ENCODE results near the gene ITGA8.
A peak's percentile ranks its signal among the peaks of the same experiment; 100 is the strongest.
"Not testable (repeated sequence)": the region's sequence is repeated elsewhere in the genome, so short reads cannot be mapped to it uniquely, and the experiment has no call there.

The ITGA8 gene

GRCh38 chr10:15605740-15606369, 113.9 kb downstream of the ITGA8 start:
- DNase-seq: no peak

- no peak for DNase-seq
Measured at GRCh38 chr10:15603446-15604011, 116.2 kb downstream of the ITGA8 start.

GRCh38 chr10:15601819-15602218, 117.9 kb downstream of the ITGA8 start:
- no peak for DNase-seq

DNA sequence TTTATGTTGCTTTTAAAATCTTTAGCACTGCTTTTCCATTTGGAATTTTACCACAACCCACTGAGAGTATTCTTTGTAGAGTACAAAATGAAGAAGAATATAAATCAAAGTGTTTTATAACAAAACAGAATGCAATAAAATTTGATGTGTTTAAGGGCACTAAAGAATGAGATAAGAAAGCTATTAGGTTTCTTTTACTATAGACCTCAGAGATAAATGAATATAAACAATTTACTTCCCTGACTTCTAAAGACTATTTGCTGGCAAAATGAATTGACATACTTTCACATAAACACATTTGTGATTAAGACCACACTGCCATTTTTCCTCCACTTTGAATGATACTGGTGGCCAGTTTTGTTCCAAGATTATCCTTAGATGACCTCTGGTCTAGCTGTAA, 124.5 kb downstream of the ITGA8 start:
- no peak for DNase-seq

GRCh38 chr10:15591937-15592336, 127.8 kb downstream of the ITGA8 start:
- no peak for DNase-seq

DNA sequence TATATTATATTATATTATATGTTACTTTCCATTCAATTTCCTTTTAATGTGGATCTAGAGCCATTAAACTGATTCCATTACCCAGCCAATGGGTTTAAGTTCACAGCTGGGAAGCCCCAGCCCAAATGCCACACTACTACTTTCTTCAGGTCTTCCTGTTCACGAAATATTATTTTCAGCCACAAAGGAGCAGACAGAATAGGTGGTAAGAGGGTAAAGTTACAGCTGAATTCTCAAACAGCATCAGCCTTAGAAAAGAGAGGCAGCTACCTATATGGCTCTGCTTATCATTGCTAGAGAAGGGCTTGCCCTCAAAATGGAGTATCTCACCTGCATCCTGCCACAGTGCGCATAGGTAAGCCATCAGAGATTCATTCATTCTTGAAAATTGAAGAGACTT, 128.3 kb downstream of the ITGA8 start:
- DNase-seq: no peak

GRCh38 chr10:15588635-15589508, 130.8 kb downstream of the ITGA8 start:
- no peak for DNase-seq

DNA sequence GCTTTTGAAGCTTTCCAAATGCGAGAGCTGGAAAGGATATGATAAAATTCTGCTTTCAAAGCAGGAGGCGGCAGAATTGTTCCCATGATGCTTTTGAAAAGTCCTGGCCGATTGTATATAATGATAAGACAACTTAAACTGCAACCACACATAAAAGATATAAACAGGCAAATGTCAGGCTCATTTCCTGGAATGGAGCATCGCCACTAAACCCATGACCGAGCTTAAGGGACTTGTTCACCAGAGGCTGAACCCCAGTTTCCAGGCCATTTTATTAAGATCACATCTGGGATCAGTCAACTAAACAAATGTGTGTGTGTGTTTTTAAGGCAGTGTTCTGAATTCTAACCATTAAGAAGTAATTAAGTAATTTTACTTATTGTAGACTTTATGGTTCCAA, 131.6 kb downstream of the ITGA8 start:
- no peak for DNase-seq

DNA sequence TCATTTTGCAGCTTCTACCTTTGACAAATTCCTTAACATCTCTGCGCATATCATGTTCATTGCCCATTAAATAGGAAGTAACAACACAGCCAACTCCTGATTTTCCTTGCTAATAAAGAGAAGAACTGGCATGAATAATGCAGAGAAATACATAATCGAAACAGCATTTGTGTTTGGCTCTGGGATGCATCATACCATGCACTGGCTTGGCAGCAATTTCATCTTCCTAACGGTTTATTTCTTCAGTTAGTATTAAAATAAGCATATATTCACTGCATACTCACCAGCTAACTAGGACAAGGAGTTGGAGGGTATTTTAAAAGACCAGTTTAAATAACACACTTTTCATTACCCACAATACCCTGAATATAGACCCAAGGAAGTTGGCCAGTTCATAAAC, 132.5 kb downstream of the ITGA8 start:
- no peak for DNase-seq

- peak; percentile 84 for DNase-seq
Measured at GRCh38 chr10:15585303-15585715, 134.4 kb downstream of the ITGA8 start.

- not testable (repeated sequence) for DNase-seq
Measured at GRCh38 chr10:15582972-15583371, 136.8 kb downstream of the ITGA8 start.

DNA sequence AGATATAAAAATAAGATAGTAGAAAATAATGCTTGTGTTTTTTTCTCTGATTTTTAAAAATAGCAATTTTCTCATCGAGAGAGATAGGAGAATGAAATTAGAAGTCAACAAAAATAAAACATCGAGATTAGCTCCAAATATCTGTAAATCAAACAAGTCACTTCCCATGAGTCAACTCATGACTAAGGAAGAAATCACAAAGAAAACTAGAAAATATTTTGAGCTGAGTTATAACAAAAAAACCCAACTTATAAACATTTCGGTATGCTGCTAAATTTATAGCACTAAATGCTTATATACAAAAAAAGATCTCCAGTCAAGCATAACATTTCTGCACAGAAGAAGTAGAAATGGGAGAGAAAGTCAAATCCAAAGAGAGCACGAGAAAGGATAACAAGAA, 140.1 kb downstream of the ITGA8 start:
- no peak for DNase-seq

DNA sequence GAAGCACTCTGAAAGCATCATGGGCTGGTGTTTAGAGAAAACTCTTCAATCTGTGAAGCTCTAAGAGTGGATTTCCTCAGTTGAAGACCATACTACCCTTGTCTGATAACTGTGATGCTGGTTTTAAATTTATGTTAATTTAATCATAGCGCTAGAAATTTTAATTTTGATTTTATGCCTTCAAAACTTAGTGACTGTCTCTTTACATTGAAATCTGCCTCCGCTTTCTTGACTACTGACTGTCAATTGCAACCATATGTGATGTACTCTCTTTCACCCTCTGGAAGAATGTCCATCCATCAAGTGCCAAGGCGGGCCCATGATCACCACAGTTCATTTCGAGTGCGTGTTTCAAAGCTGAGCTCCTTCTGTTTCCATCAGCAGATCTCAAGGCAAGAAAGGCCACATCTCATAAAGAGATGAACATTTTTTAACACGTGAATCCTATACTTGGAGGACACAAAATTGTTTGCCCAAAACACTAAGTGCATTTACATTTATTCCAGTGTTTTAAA, 147.1 kb downstream of the ITGA8 start:
- no peak for DNase-seq

GRCh38 chr10:15571575-15571974, 148.1 kb downstream of the ITGA8 start:
- DNase-seq: no peak

DNA sequence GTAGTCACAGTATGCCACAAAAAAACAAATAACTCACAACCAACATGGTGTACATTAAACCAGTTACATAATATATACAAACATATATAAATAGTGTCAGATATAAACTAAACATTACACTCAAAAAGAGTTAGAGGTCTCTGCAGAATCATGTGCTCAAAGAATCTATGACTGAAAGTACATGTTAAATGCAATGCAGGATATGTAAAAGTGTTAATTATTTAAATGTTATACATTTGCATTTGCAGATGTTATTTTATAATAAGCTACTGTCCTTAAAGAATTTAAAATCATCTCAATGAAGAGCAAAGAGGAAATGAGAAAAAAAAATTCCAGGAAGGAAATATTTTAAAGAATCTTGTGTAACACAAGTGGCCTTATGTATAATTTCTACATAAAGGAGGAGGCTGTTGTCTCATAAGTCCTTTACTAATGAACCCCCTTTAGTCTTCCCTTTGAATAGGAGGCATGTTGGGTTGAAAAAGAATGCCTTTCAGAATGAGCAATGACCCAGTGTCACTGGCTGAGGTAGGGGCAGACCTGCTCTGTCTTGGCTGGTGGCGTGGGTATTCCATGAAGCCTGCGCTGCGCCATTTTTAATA, 148.9 kb downstream of the ITGA8 start:
- DNase-seq: no peak

- DNase-seq: no peak
Measured at GRCh38 chr10:15567952-15568351, 151.8 kb downstream of the ITGA8 start.

GRCh38 chr10:15563246-15563645, 156.5 kb downstream of the ITGA8 start:
- no peak for DNase-seq

GRCh38 chr10:15562578-15562977, 157.1 kb downstream of the ITGA8 start:
- no peak for DNase-seq

DNA sequence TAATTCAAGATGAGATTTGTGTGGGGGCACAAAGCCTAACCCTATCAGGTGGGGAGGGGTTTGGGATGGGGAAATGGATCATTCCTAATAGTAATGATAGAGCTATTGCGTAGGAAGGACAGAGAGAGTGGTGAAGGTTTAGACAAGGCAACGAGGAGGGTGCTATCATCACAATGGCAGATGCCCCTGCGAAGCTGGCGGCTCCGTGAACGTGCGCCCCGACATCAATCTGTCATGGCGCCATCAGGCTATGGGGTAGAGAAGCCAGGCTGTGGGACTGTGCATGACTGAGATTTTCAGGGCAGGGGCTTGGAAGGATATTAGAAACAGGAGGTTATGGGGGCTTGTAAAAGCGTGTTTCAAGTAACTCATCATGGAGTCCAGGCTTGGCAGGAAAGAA, 157.6 kb downstream of the ITGA8 start:
- DNase-seq: no peak

- DNase-seq: no peak
Measured at GRCh38 chr10:15558136-15558535, 161.6 kb downstream of the ITGA8 start.

- DNase-seq: not testable (repeated sequence)
Measured at GRCh38 chr10:15557168-15557567, 162.6 kb downstream of the ITGA8 start.

DNA sequence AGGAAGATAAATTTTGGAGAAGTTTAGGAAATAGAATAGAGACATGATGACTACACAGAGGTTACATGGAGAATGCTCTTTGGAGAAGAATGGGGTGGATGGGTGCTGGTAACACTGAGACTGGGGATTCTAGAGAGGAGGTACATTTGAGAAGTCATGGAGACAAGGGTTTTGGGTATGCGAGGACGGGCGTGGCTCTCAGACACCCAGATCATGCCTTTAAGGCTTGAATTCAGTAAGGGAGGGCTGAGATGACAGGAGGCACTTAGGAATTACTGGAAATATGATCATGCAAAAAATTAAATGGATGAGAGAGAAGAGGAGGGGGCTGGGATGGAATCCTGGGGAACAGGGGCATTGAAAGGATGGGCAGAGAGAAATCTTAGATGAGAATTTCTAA, 168.8 kb downstream of the ITGA8 start:
- no peak for DNase-seq

GRCh38 chr10:15548331-15548730, 171.4 kb downstream of the ITGA8 start:
- DNase-seq: no peak

- DNase-seq: no peak
Measured at GRCh38 chr10:15546606-15547005, 173.1 kb downstream of the ITGA8 start.
